Heart left ventricle (tissue), 16 donors: ENCODE results near the gene ADAM29. TPM values are rescaled to one million over a fixed set of nuclear protein-coding genes. Genes with fewer than 3 reads are reported as not detected.

Experiments used
- ATAC-seq, 4 donors: fragments of 200-7000 bp; cut with Tn5 transposase; one replicate each; pipeline ENCODE4 v1.9.1; 2020 to 2022; ENCODE audit warnings: moderate library complexity in 4 of 4, mild to moderate bottlenecking in 3 of 4, moderate number of reproducible peaks in 1 of 4
- DNase-seq, 5 donors: peaks; one replicate each; pipeline ENCODE4 v3.0.0-alpha.2; 2020
- H3K27ac ChIP-seq, 12 donors: fragments of 200-600 bp; sonication (generic) in 4 of 12; one replicate each; pipeline versions ENCODE4 v1.5.0 to v1.8.0; 2016 to 2022; ENCODE audit warnings: mild to moderate bottlenecking in 2 of 12
- H3K27me3 ChIP-seq, 9 donors: fragments of 200-600 bp; sonication (generic) in 2 of 9; one replicate each; pipeline versions ENCODE4 v1.5.1 to v1.8.0; 2016 to 2022; ENCODE audit warnings: mild to moderate bottlenecking in 3 of 9
- H3K36me3 ChIP-seq, 9 donors: fragments of 200-600 bp; sonication (generic) in 2 of 9; one replicate each; pipeline versions ENCODE4 v1.5.0 to v1.8.0; 2018 to 2022; ENCODE audit warnings: mild to moderate bottlenecking in 2 of 9
- H3K4me1 ChIP-seq, 12 donors: fragments of 200-600 bp; sonication (generic) in 4 of 12; one replicate each; pipeline versions ENCODE4 v1.5.0 to v1.8.0; 2016 to 2022; ENCODE audit warnings: mild to moderate bottlenecking in 3 of 12
- H3K4me3 ChIP-seq, 12 donors: fragments of 200-600 bp; sonication (generic) in 4 of 12; one replicate each; pipeline versions ENCODE4 v1.5.0 to v1.8.0; 2017 to 2022; ENCODE audit warnings: mild to moderate bottlenecking in 9 of 12, moderate library complexity in 4 of 12
- H3K9me3 ChIP-seq, 12 donors: fragments of 200-600 bp; sonication (generic) in 4 of 12; one replicate each; pipeline versions ENCODE4 v1.5.0 to v1.8.0; 2016 to 2022; ENCODE audit warnings: mild to moderate bottlenecking in 1 of 12
- CTCF ChIP-seq, 12 donors: fragments of 200-600 bp; sonication (generic) in 4 of 12; IDR thresholded peaks; one replicate each; pipeline versions ENCODE4 v1.5.0 to v1.8.0; 2018 to 2022; ENCODE audit warnings: antibody characterized with exemption in 12 of 12, mild to moderate bottlenecking in 5 of 12
- POLR2A ChIP-seq, 2 donors: fragments of 450-650 bp; IDR thresholded peaks; one replicate each; pipeline ENCODE4 v1.6.1; 2017; ENCODE audit warnings: antibody characterized with exemption in 2 of 2, mild to moderate bottlenecking in 2 of 2, moderate library complexity in 2 of 2
- WGBS, 4 donors: extraction: QIAGEN DNeasy Blood & Tissue Kit in 2 of 4; methylation state at CpG; one replicate each; pipeline versions ENCODE4 v1.1.5 to v1.1.7; 2013 to 2018; 5-methylcytosine and 5-hydroxymethylcytosine counted together
- intact Hi-C, 10 donors: fragments of 100-400 bp; cut with DNase I; formaldehyde crosslinking; loops; one replicate each; pipeline versions ENCODE4 v1.11.1 to v1.14.2; 2022
- polyA plus RNA-seq, 2 donors: library from polyadenylated mRNA; stranded (reverse); fragments of 200-250 nt; gene quantifications; one replicate each; pipeline ENCODE4 v1.2.3, GENCODE V29; 2013
- total RNA-seq, 9 donors: library from RNA; depleted of rRNA in 2 of 9; stranded (reverse); fragments of >200 nt in 2 of 9; fragmentation: NEBNext Ultra II Directional in 3 of 9; extraction: Animal tissue kit (Norgen Biotek cat#: 25700) in 3 of 9; gene quantifications; one replicate each; pipeline versions ENCODE4 v1.1.0 to v1.2.4, GENCODE V29; 2016 to 2023
- donor health status: ischemic (EF 13 %, LVEDD 7.1; RV severe dilation, severe dysfunction).
- donor health status: healthy with polysubstance abuse.
- donor health status: DM: no; HTN: yes; CAD: no.
- donor health status: DM: no; HTN: no; CAD: no.
- donor health status: ischemic (EF 25% LVEDD 6.9; RV normal size, moderate dysfunction).
- donor health status: ischemic (EF 25% LVEDD 5.7; RV mildly dilated, moderate dysfunction).
- donor health status: healthy.
- donor health status: DM: yes; HTN: yes; CAD: no.
- donor health status: ischemic (EF 35%, LVEDD 5.7; RV mildly dilated, moderate dysfunction).
- donor health status: nonischemic (EF 11% LVEDD 7.7; RV severe dilation, severe dysfunction).
- donor health status: DM: yes; HTN: yes; CAD: no.
- donor health status: PGD.
- donor health status: ischemic (EF 29% LVEDD 5.4; RV normal size, mild dysfunction).
- donor health status: nonischemic (EF 23%, LVEDD 6.1; RV moderate dilation, normal function).

Gene ADAM29
- total and polyA plus RNA-seq, 11 donors, result not detected

GRCh38 chr4:174926958-174927357 lies 8.8 kb downstream of the ADAM29 start:
- ATAC-seq (no peak), DNase-seq (no peak)
- H3K36me3 ChIP-seq, result no peaks in the 10 kb centered on the region
- no peaks in the 10 kb centered on the region for H3K9me3 ChIP-seq
- H3K4me1 ChIP-seq, result no peaks in the 10 kb centered on the region
- no peak overlapping the region for H3K4me3 ChIP-seq
- H3K27ac ChIP-seq, result no peak overlapping the region
- no peak for TF ChIP-seq POLR2A (IDR thresholded peaks at IDR 0.05)
- no peak for TF ChIP-seq CTCF (IDR thresholded peaks at IDR 0.05)
- intact Hi-C loops, result no loop called here
- WGBS, 4 donors, result 80 to 89% (median 86%) methylated on average over 3 of the region's 3 CpGs
- no peaks in the 10 kb centered on the region for H3K27me3 ChIP-seq

- Histone ChIP-seq H3K4me3 (no peak overlapping the region), H3K27ac (no peak overlapping the region), H3K9me3 (no peaks in the 10 kb centered on the region), H3K36me3 (no peaks in the 10 kb centered on the region), H3K4me1 (no peaks in the 10 kb centered on the region), H3K27me3 (no peaks in the 10 kb centered on the region)
- WGBS, 4 donors, result 76 to 83% (median 79%) methylated on average over 5 to 6 of the region's 6 CpGs
- intact Hi-C loops, result no loop called here
- no peak for TF ChIP-seq POLR2A (IDR thresholded peaks at IDR 0.05)
- TF ChIP-seq CTCF (IDR thresholded peaks at IDR 0.05), result no peak
- ATAC-seq, result no peak
- DNase-seq, result no peak
Measured at GRCh38 chr4:174928174-174928573, 10.0 kb downstream of the ADAM29 start.

DNA sequence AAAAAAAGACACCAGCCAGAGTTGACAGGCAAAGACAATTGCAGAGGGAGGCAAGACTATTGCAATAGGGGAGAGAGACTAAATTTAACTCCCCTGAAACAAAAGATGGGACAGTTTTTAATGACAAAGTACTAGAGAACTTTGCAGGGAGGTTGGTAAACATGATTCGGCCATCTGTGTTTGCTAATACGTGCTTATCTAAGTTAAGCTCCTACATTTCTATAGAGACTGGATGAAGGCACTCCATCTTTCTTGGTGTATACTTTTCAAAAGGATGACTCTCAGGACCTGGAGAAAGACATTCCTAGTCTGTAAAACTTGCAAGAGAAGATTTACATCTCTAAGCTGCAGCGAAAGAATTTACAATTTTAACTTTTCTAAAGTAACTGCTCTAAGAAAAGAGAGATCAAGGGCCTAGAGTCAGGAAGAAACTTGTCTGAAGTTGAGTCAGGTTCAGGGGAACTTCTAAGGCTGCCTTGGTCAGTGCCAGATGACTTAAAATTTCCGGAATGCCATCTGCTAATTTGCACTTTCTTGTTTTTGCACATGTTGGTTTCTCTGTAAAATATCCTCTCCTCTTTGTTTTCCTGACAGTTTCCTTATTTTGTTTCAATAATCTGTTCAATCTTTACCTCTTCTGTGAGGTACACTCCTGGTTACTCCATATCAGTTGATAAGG lies 10.6 kb downstream of the ADAM29 start:
- Histone ChIP-seq H3K4me1 (no peaks in the 10 kb centered on the region), H3K27ac (no peak overlapping the region), H3K9me3 (peaks cover 0 to 3% (median 0%) of the 10 kb centered on the region in 12 donors), H3K4me3 (no peak overlapping the region), H3K36me3 (no peaks in the 10 kb centered on the region), H3K27me3 (no peaks in the 10 kb centered on the region)
- ATAC-seq, result no peak
- intact Hi-C loops, result no loop called here
- TF ChIP-seq CTCF (IDR thresholded peaks at IDR 0.05), result no peak
- TF ChIP-seq POLR2A (IDR thresholded peaks at IDR 0.05), result no peak
- no peak for DNase-seq
- 72 to 81% (median 78%) methylated on average over 4 of the region's 4 CpGs for WGBS, 4 donors

- TF ChIP-seq CTCF (IDR thresholded peaks at IDR 0.05), result no peak
- TF ChIP-seq POLR2A (IDR thresholded peaks at IDR 0.05), result no peak
- intact Hi-C loops, result no loop called here
- ATAC-seq, result no peak
Measured at GRCh38 chr4:174929346-174929745, 11.2 kb downstream of the ADAM29 start.

More at GRCh38 chr4:174929346-174929745, 11.2 kb downstream of the ADAM29 start:
- H3K27me3 ChIP-seq, result no peaks in the 10 kb centered on the region
- DNase-seq, result no peak
- H3K4me3 ChIP-seq, result no peak overlapping the region
- WGBS, 4 donors, result 79 to 85% (median 82%) methylated on average over 6 of the region's 6 CpGs
- H3K4me1 ChIP-seq, result no peaks in the 10 kb centered on the region
- H3K36me3 ChIP-seq, result no peaks in the 10 kb centered on the region
- H3K9me3 ChIP-seq, result peaks cover 0 to 5% (median 0%) of the 10 kb centered on the region in 12 donors
- no peak overlapping the region for H3K27ac ChIP-seq
